ENCODE data around the gene ASB13. TPM values are rescaled to one million over a fixed set of nuclear protein-coding genes. Genes with fewer than 3 reads are reported as not detected.

ASB13 gene
- total RNA-seq, 1 experiment from 2014 or later: 13.8 TPM

- H2BK15ac ChIP-seq (ENCODE audit: low read depth, low read length): no peak overlapping the region
- H3K79me1 ChIP-seq (ENCODE audit: insufficient read depth, low read depth, low read length, poor library complexity, severe bottlenecking): no peaks in the 10 kb centered on the region
- no peak overlapping the region for H2BK20ac ChIP-seq (ENCODE audit: low read depth, low read length, poor library complexity, severe bottlenecking)
- H2BK12ac ChIP-seq (ENCODE audit: insufficient read length, low read depth, low read length): no peak overlapping the region
- Mint-ChIP-seq H3K4me3 (no peak overlapping the region), H3K9me3 (no peaks in the 10 kb centered on the region), H3K36me3 (ENCODE audit: insufficient read depth in 1 of 3, low read depth in 3 of 3) (no peaks in the 10 kb centered on the region), H3K27ac (no peak overlapping the region; a peak in 1 of 7 replicates), H3K4me1 (peaks cover 0 to 7% of the 10 kb centered on the region in 2 experiments; a peak in 2 of 4 replicates), H3K27me3 (ENCODE audit: low read depth) (no peaks in the 10 kb centered on the region)
- no peak overlapping the region for H4K5ac ChIP-seq (ENCODE audit: insufficient read length, low read depth, low read length)
- no peak overlapping the region for H3K23ac ChIP-seq (ENCODE audit: insufficient read length, low read depth, low read length)
- no peak overlapping the region for H2AFZ ChIP-seq (ENCODE audit: low read length)
- no peak overlapping the region for H3K27ac ChIP-seq (ENCODE audit: insufficient read length, low read depth, low read length)
- no peak overlapping the region for H3K18ac ChIP-seq (ENCODE audit: insufficient read length, low read depth, low read length)
- DNase-seq: no peak
- H2BK5ac ChIP-seq (ENCODE audit: insufficient read length, low read length): no peak overlapping the region
- H4K8ac ChIP-seq (replicated peaks; ENCODE audit: insufficient read length, low read depth, low read length): no peak overlapping the region
- no peak overlapping the region for H2AK5ac ChIP-seq (ENCODE audit: insufficient read length, low read length)
- H3K9ac ChIP-seq (ENCODE audit: extremely low read depth, insufficient read length, low read length): no peak overlapping the region
- no peak overlapping the region for H3K14ac ChIP-seq (ENCODE audit: insufficient read depth, low read length)
- no CpG with 5 or more reads among the region's 16 CpGs for WGBS (ENCODE audit: extremely low coverage, insufficient read length, low lambda C conversion rate)
- no peak overlapping the region for H4K91ac ChIP-seq (ENCODE audit: insufficient read length, low read depth, low read length)
- no peak for TF ChIP-seq CTCF (conservative IDR thresholded peaks at IDR 0.05)
- no peak overlapping the region for H3K56ac ChIP-seq (ENCODE audit: insufficient read length, low read depth, low read length)
- H3K4ac ChIP-seq (ENCODE audit: low read depth, low read length): no peak overlapping the region
- H3K27me3 ChIP-seq (ENCODE audit: insufficient read depth, low read length): no peaks in the 10 kb centered on the region
- no peak overlapping the region for H3T11ph ChIP-seq (ENCODE audit: low read length)
- H2BK120ac ChIP-seq (ENCODE audit: low read depth, low read length, poor library complexity, severe bottlenecking): no peak overlapping the region
- H3K9me3 ChIP-seq (ENCODE audit: control insufficient read depth, low read depth, low read length): no peaks in the 10 kb centered on the region
- no peaks in the 10 kb centered on the region for H3K23me2 ChIP-seq (ENCODE audit: insufficient read length, low read depth, low read length, poor library complexity, severe bottlenecking)
- H4K20me1 ChIP-seq (ENCODE audit: control insufficient read depth, insufficient read depth, insufficient read length): no peaks in the 10 kb centered on the region
- H3K79me2 ChIP-seq (ENCODE audit: insufficient read depth, low read length): no peaks in the 10 kb centered on the region
- H3K4me1 ChIP-seq (ENCODE audit: insufficient read depth, low read length): no peaks in the 10 kb centered on the region
- H3K4me2 ChIP-seq (ENCODE audit: insufficient read depth, insufficient read length, low read length): no peak overlapping the region
These were observed 45.4 kb downstream of the ASB13 start for GRCh38 chr10:5620966-5621365.
